Bronchial epithelial cell (primary cell): ENCODE results near the gene OTOGL. TPM values are rescaled to one million over a fixed set of nuclear protein-coding genes. Genes with fewer than 3 reads are reported as not detected.

Source experiments
- DNase-seq: peaks from one replicate; pipeline ENCODE4 v3.0.0-alpha.2; 2010; ENCODE audit warnings: low read depth
- FAIRE-seq: peaks from 2 replicates; lab custom pipeline; 2011; peaks lifted over from hg19 to GRCh38; lab: Jason Lieb, UNC
- H3K27me3 ChIP-seq: 2 replicates; pipeline ENCODE4 v1.5.1; 2011; ENCODE audit warnings: low read length; ENCODE audit not compliant: control insufficient read depth, insufficient read depth
- H3K36me3 ChIP-seq: 2 replicates; pipeline ENCODE4 v1.5.1; 2011; ENCODE audit warnings: low read length; ENCODE audit not compliant: control insufficient read depth, insufficient read depth
- H3K4me3 ChIP-seq: 2 replicates; pipeline ENCODE4 v1.5.1; 2011; ENCODE audit warnings: mild to moderate bottlenecking, low read depth, low read length, control low read depth
- CTCF ChIP-seq: IDR thresholded peaks from 2 replicates; pipeline ENCODE4 v1.5.1; 2011; ENCODE audit warnings: mild to moderate bottlenecking, moderate library complexity, low read length, control low read depth, inconsistent platforms; ENCODE audit not compliant: insufficient read depth, severe bottlenecking
- total RNA-seq: library from RNA; depleted of rRNA; stranded (reverse); fragments of >200 nt; gene quantifications from 2 replicates; pipeline ENCODE4 v1.2.1, GENCODE V29; 2014

OTOGL gene
- total RNA-seq, 1 donor from 2014 or later: not detected

GRCh38 chr12:80316222-80316621, 216.9 kb downstream of the OTOGL start:
- no peak overlapping the region for H3K4me3 ChIP-seq
- DNase-seq (no peak), FAIRE-seq (no peak)
- TF ChIP-seq CTCF: no peak
- H3K36me3 ChIP-seq: no peaks in the 10 kb centered on the region
- H3K27me3 ChIP-seq: no peaks in the 10 kb centered on the region

- TF ChIP-seq CTCF: no peak
- FAIRE-seq (no peak), DNase-seq (no peak)
- H3K4me3 ChIP-seq: no peak overlapping the region
- H3K27me3 ChIP-seq: no peaks in the 10 kb centered on the region
- H3K36me3 ChIP-seq: no peaks in the 10 kb centered on the region
Observed at GRCh38 chr12:80317307-80317706, 218.0 kb downstream of the OTOGL start.

- Histone ChIP-seq H3K36me3 (no peaks in the 10 kb centered on the region), H3K27me3 (no peaks in the 10 kb centered on the region), H3K4me3 (no peak overlapping the region)
- DNase-seq (no peak), FAIRE-seq (no peak)
- no peak for TF ChIP-seq CTCF
Observed at GRCh38 chr12:80317899-80318298, 218.6 kb downstream of the OTOGL start.

GRCh38 chr12:80320121-80320678, 220.9 kb downstream of the OTOGL start:
- Histone ChIP-seq H3K4me3 (no peak overlapping the region), H3K36me3 (no peaks in the 10 kb centered on the region), H3K27me3 (no peaks in the 10 kb centered on the region)
- FAIRE-seq: no peak
- no peak for DNase-seq
- no peak for TF ChIP-seq CTCF

- peak; percentile 91 for DNase-seq
- no peak for TF ChIP-seq CTCF
- no peak overlapping the region for H3K4me3 ChIP-seq
- peak; percentile 40 for FAIRE-seq
- no peaks in the 10 kb centered on the region for H3K36me3 ChIP-seq
- H3K27me3 ChIP-seq: no peaks in the 10 kb centered on the region
Observed at GRCh38 chr12:80321653-80322052, 222.3 kb downstream of the OTOGL start.
